AML-193 (cell line): Measurements from ENCODE around the gene ASPA.

Source experiments
- DNase-seq, 2 experiments: peaks; one replicate each; lab custom pipeline; 2025; lab: John Stamatoyannopoulos, UW

The ASPA gene

GRCh38 chr17:3534881-3535252 is 59.1 kb downstream of the ASPA start:
- no peak for DNase-seq

- no peak for DNase-seq
These were observed 59.6 kb downstream of the ASPA start for GRCh38 chr17:3535253-3535995.

- DNase-seq, result no peak
These were observed 60.9 kb downstream of the ASPA start for GRCh38 chr17:3536716-3537115.

GRCh38 chr17:3539881-3540540 is 64.2 kb downstream of the ASPA start:
- DNase-seq, result no peak

GRCh38 chr17:3542410-3543088 is 66.8 kb downstream of the ASPA start:
- no peak for DNase-seq

GRCh38 chr17:3543453-3543852 is 67.7 kb downstream of the ASPA start:
- DNase-seq, result no peak

GRCh38 chr17:3544365-3544764 is 68.6 kb downstream of the ASPA start:
- no peak for DNase-seq

- no peak for DNase-seq
These were observed 69.4 kb downstream of the ASPA start for GRCh38 chr17:3545151-3545550.

GRCh38 chr17:3546521-3546920 is 70.7 kb downstream of the ASPA start:
- no peak for DNase-seq

- DNase-seq, result no peak
These were observed 71.2 kb downstream of the ASPA start for GRCh38 chr17:3546997-3547396.

- no peak for DNase-seq
These were observed 71.8 kb downstream of the ASPA start for GRCh38 chr17:3547628-3548027.

GRCh38 chr17:3549610-3550162 is 73.9 kb downstream of the ASPA start:
- no peak for DNase-seq

GRCh38 chr17:3551189-3551588 is 75.4 kb downstream of the ASPA start:
- DNase-seq, result no peak

GRCh38 chr17:3552916-3553315 is 77.1 kb downstream of the ASPA start:
- no peak for DNase-seq
